Measurements from ENCODE around the gene CMIP.

CMIP gene

GRCh38 chr16:81646561-81646960, 202.0 kb downstream of the CMIP start:
- peak; percentile 32 for DNase-seq

DNA sequence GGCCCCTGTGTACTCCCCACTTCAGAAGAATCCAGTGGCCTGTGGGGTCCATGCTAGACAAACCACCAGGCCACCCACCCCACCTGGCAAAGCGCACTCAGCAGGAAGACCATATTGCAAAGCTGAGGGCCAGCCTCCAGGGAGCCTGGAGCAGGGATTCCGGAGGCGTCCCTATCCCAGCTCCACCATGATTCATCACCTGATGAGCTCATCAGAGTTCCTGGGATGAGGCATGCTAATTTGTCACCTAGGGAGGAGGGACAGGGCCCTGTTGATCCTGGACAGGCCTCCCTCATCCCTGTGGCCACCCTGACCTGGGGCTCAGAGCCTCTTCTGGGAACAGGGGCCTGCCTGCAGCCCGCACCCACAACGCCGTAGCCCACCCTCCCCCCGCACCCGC, 202.9 kb downstream of the CMIP start:
- peak; percentile 30 for DNase-seq

DNA sequence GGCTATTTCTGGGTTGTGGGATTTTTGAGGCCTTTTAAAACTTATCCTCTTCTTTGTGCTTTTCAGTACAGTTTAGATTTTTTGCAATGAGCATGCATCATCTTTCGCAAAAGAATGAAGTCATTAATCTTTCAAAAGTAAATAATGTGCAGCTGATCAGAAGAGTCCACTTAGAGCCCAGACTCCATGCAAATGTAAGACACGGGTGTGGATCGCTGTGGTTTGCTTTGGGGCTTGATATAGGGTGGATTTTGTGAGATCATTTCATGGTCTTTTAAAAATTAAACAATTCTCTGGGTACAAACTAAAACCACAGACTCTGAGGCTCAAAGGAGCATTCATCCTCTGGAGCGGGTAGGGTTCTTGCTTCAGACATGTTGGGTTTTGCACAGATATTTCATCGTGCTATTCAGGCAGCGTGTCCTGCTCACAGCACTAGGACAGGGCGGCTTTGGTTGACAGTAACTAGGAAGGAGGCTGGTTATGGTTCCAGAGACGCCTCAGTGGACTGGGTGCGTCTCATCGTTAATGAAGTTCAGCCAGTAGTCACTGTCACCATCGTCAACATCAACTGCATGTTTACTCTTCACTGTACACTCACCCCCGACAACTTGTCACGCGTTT, 205.1 kb downstream of the CMIP start:
- DNase-seq, result no peak

DNA sequence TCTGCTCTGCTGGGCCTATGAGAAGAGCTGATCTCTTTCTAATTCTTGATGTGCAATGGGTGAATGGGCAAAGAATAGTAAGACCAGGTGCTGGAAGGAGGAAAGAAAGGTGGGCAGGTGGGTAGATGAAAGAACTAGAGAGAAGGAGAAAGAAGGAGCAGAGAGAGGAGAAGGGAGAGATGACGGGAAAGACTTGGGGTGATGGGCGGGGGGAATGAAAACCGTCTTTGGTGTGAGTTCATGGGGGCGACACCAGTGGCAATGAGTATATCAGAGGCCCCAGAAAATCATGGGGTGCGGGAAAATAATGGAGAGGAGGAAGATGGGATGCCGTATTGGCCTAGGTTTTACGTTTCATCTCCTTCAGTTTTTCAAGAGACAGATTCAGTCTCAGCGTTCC, 205.7 kb downstream of the CMIP start:
- no peak for DNase-seq

GRCh38 chr16:81650982-81651562, 206.5 kb downstream of the CMIP start:
- peak; percentile 95 for DNase-seq

- peak; percentile 95 for DNase-seq
These were observed 207.4 kb downstream of the CMIP start for GRCh38 chr16:81651758-81652718.

GRCh38 chr16:81652798-81653505, 208.3 kb downstream of the CMIP start:
- peak; percentile 97 for DNase-seq

DNA sequence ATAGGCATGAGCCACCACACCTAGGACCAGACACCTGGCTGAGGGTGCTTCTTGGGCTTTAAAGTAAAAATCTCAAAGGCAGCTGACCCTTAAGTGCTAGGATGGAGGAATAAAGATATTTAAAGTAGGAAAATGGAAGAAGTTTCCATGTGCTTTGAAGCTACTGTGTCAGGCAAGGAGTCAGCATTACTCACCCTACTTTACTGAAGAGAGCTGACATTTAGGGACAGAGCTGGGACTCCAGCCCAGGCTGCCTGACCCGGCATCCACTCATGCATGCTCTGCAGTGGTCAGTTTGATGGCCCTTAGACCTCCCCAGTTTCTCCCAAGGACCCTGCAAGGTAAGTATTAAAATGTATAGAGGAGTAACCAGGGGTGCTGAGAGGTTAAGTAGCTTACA, 209.7 kb downstream of the CMIP start:
- no peak for DNase-seq

- DNase-seq, result no peak
These were observed 211.0 kb downstream of the CMIP start for GRCh38 chr16:81655469-81656162.

- no peak for DNase-seq
These were observed 212.6 kb downstream of the CMIP start for GRCh38 chr16:81657224-81657623.

DNA sequence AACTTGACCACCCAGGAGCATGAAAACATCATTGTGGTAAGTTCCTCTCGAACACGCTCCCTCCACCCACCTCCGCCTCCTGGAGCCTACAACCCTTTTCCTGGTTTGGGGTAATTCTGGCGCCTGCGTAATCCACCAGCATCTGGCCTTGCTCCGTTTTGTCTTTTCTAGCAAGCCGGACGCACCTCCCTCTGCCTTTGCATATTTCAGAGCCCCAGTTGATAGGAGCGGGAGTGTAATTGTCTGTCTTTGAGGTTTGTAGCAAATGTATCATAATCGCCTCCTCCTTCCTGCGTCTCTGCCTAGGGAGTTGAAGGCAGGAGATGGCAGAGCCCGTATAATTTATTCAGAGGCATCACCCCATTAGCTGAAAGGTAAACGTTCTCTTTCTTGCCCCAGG, 213.2 kb downstream of the CMIP start:
- DNase-seq, result no peak

GRCh38 chr16:81658373-81658772, 213.8 kb downstream of the CMIP start:
- DNase-seq, result no peak

DNA sequence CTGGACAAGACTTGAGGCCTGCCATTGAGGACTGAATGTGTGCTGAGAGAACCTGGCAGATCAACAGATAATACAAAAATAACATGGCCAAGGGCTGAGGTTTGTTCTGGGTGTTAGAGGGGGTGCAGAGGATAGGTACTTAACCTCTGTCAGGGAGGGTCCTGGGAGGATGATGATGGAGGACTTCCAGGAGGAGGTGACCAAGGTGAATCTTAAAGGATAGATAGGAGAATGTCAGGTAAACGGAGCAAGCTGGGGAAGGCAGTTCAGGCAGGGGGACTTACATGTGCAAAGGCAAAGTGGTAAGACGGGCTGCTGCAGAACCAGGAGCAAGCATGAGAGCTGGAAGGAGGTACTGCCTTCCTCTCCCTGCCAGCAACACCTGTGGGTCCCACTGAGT, 214.6 kb downstream of the CMIP start:
- no peak for DNase-seq

DNA sequence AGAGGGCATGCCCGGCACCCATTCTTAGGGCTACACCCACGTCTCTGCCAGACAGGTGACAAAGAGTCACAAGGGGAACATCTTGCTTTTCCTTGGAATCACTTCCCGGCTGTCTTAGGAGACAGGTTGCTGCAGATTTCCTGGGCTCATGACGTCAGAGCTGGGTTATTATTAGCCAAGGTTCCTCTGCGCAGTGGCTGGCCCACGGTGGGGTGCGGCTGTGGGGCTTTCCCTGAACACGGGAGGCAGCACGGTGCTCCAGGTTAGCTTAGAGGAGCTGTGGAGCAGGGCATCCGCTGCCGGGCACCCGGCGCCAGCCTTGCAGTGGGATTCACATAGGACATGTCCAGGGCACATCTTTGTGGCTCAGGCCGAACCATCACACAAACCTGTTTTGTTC, 216.5 kb downstream of the CMIP start:
- DNase-seq, result no peak

- DNase-seq, result no peak
These were observed 219.5 kb downstream of the CMIP start for GRCh38 chr16:81664153-81664552.

DNA sequence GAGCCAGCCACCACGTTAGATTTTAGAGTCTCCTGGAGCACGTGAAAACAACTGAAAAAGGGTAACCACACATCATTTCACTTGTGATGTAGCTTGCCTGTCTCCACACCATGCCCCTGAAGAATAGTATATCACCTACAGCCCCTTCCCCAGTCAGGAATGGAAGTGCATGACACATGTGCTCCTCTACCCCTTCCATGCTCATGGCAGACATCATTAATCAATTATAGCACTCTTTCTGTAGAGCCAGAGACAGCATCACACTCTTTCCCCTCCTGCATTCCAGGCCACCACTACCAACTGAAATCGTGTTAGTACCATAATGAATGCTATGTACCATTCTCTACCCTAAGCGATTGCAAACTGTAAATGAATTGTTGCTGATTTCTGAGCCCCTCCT, 221.0 kb downstream of the CMIP start:
- DNase-seq, result no peak

DNA sequence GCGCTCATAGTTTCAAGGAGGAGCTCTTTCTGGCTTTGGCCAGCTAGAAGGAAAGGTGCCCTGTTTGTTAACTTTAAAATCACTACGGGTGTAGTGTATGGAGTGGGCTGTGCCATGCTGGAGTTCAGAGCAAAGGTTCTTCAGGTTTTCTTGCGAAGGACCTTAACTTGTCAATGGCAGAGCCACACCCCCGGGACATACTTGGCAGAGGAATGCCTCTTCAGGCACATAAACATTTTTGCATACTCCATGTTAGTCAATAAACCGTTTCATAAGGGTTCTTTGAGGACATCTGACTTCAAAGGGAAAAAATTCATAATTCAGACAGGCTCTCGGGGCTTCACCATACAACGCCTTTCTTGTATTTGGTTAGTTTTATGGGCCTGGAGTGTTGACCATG, 221.5 kb downstream of the CMIP start:
- DNase-seq, result no peak

DNA sequence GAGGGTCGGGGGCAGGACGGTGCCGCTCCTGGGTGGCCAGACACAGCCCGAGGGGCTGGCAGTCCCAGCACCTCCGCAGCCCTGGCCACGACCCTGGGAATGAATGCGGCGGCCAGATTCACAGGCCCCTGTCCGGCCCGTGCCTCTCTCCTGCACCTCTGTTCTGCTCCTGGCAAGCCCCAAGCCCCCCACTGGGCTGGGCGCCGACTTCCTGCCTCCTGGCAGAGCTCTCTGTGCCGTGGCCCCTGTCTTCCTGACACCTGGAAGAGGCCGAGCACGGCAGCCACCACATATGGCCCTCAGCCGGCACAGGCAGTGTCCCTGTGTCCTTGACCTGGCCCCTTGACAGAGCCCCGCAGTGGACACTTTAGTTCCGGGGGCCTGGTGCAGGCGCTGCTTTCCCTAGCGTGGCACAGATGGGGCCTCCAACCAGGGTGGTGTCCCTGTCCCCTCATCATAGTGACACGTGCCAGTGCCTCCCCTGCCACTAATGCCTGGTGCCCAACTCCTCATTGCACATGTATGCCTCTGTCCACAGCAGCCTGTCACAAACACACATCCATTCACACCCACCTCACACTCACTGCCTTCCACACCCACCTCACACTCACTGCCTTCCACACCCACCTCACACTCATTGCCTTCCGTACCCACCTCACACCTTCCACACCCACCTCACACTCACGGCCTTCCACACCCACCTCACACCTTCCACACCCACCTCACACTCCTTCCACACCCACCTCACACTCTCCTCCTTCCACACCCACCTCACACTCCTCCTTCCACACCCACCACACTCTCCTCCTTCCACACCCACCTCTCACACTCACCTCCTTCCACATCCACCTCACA, 223.9 kb downstream of the CMIP start:
- no peak for DNase-seq

- no peak for DNase-seq
These were observed 225.1 kb downstream of the CMIP start for GRCh38 chr16:81669473-81670350.

DNA sequence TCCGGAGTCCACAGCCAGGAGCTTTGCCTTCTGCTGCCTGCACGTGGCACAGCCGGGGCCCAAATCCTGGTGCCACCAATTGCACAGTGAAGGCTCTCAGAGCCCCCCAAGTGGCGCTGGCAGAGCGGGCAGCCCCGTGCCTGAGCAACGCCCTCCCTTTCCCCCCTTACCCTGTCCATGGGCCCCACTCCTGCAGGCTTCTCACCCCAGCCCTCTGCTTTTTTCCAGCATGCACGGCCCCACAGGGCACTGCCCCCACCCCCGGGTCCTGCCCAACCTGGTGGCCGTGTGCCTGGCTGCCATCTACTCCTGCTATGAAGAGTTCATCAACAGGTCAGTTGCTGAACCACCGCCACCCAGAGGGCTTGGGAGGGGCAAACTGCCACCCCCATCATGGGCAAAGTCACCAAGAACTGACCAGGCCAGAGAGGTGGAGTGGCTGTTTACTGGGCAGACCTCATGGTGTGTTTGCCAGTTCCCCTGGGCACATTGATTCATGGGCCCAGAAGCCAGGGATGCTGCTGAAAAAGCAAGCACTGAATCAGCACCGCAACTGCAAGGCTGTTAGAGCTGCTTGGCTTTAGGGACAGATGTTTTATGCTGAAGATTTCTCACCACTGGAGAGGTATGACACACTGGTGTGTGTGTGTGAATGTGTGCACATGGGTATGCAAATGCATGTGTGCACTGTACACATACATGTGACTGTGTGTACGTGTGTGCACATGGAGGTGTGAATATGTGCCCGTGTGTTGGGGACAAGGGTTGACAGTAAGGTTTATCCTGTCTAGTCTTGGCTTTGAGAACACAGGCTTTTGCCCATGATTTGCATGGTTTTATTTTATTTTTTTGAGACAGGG, 227.4 kb downstream of the CMIP start:
- no peak for DNase-seq
